ENCODE results near the gene ISCU.

DNA sequence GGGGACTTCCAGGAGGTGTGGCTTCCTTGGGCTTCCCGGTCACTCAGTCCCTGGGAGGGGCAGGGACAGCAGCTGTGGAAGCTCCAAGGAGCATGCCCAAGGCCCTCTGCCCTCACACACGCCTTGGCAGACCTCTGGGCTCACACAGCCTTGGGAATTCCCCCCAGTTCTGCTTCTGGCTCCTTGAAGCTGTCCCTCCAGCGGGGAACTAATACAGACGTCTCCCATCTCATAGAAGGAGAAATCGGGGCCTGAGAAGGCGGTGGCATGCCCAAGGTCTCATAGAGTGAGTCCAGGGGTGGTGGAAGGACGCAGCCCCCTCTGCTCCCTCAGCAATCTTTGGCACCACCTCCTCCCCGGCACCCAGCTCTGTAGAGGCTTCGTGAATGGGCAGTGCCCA is 51.2 kb downstream of the ISCU start:
- no peak for TF ChIP-seq YY1 (IDR thresholded peaks at IDR 0.05; ENCODE audit: insufficient read depth, insufficient read length)
- TF ChIP-seq ZNF274 (IDR thresholded peaks at IDR 0.05; ENCODE audit: low read depth, low read length), result no peak
- no peak for TF ChIP-seq SUZ12 (IDR thresholded peaks at IDR 0.05; ENCODE audit: extremely low read depth, insufficient read depth, insufficient read length)

Data from NT2/D1 (cell line).